ENCODE results near the gene KIAA1671. TPM values are rescaled to one million over a fixed set of nuclear protein-coding genes. Genes with fewer than 3 reads are reported as not detected.

Gene KIAA1671
- total RNA-seq, 4 donors from 2014 or later: 7.6 to 26.1 (median 16.7) TPM

GRCh38 chr22:25071720-25072119 lies 119.2 kb downstream of the KIAA1671 start:
- no peaks in the 10 kb centered on the region for H3K36me3 ChIP-seq
- H3K9me3 ChIP-seq: no peaks in the 10 kb centered on the region
- no peak overlapping the region for H3K4me3 ChIP-seq
- intact Hi-C loops (cut with DNase I; ENCODE audit: low total_unique reads): no loop called here
- H3K4me1 ChIP-seq: peaks cover 0 to 3% of the 10 kb centered on the region in 2 donors
- no peak for DNase-seq
- TF ChIP-seq CTCF (IDR thresholded peaks at IDR 0.05) (no peak), POLR2A (IDR thresholded peaks at IDR 0.05) (no peak)
- no peaks in the 10 kb centered on the region for H3K27me3 ChIP-seq
- H3K27ac ChIP-seq: no peak overlapping the region

- Histone ChIP-seq H3K4me3 (no peak overlapping the region), H3K27ac (no peak overlapping the region), H3K27me3 (no peaks in the 10 kb centered on the region), H3K4me1 (peaks cover 0 to 3% of the 10 kb centered on the region in 2 donors), H3K9me3 (no peaks in the 10 kb centered on the region), H3K36me3 (no peaks in the 10 kb centered on the region)
- no peak for DNase-seq
- intact Hi-C loops (cut with DNase I; ENCODE audit: low total_unique reads): no loop called here
- TF ChIP-seq CTCF (IDR thresholded peaks at IDR 0.05) (no peak), POLR2A (IDR thresholded peaks at IDR 0.05) (no peak)
Measured at GRCh38 chr22:25072406-25072805, 119.9 kb downstream of the KIAA1671 start.

- no peak for DNase-seq
- Histone ChIP-seq H3K27me3 (no peaks in the 10 kb centered on the region), H3K9me3 (no peaks in the 10 kb centered on the region), H3K4me3 (no peak overlapping the region), H3K4me1 (no peaks in the 10 kb centered on the region), H3K27ac (no peak overlapping the region), H3K36me3 (no peaks in the 10 kb centered on the region)
- intact Hi-C loops (cut with DNase I; ENCODE audit: low total_unique reads): no loop called here
- TF ChIP-seq CTCF (IDR thresholded peaks at IDR 0.05): no peak
- no peak for TF ChIP-seq POLR2A (IDR thresholded peaks at IDR 0.05)
Measured at GRCh38 chr22:25076336-25076735, 123.8 kb downstream of the KIAA1671 start.

GRCh38 chr22:25077056-25077455 lies 124.5 kb downstream of the KIAA1671 start:
- TF ChIP-seq POLR2A (IDR thresholded peaks at IDR 0.05): no peak
- Histone ChIP-seq H3K9me3 (no peaks in the 10 kb centered on the region), H3K4me3 (no peak overlapping the region), H3K27ac (no peak overlapping the region), H3K36me3 (no peaks in the 10 kb centered on the region), H3K27me3 (no peaks in the 10 kb centered on the region), H3K4me1 (no peaks in the 10 kb centered on the region)
- no peak for DNase-seq
- intact Hi-C loops (cut with DNase I; ENCODE audit: low total_unique reads): no loop called here

- Histone ChIP-seq H3K36me3 (no peaks in the 10 kb centered on the region), H3K4me1 (no peaks in the 10 kb centered on the region), H3K27me3 (no peaks in the 10 kb centered on the region), H3K9me3 (no peaks in the 10 kb centered on the region), H3K27ac (no peak overlapping the region), H3K4me3 (no peak overlapping the region)
- intact Hi-C loops (cut with DNase I; ENCODE audit: low total_unique reads): no loop called here
- TF ChIP-seq CTCF (IDR thresholded peaks at IDR 0.05) (no peak), POLR2A (IDR thresholded peaks at IDR 0.05) (no peak)
- DNase-seq: no peak
Measured at GRCh38 chr22:25077964-25078363, 125.4 kb downstream of the KIAA1671 start.

- H3K9me3 ChIP-seq: no peaks in the 10 kb centered on the region
- intact Hi-C loops (cut with DNase I; ENCODE audit: low total_unique reads): no loop called here
- no peaks in the 10 kb centered on the region for H3K27me3 ChIP-seq
- no peaks in the 10 kb centered on the region for H3K36me3 ChIP-seq
- DNase-seq: no peak
- H3K4me1 ChIP-seq: no peaks in the 10 kb centered on the region
- no peak overlapping the region for H3K4me3 ChIP-seq
- no peak overlapping the region for H3K27ac ChIP-seq
- TF ChIP-seq CTCF (IDR thresholded peaks at IDR 0.05) (no peak), POLR2A (IDR thresholded peaks at IDR 0.05) (no peak)
Measured at GRCh38 chr22:25078591-25078990, 126.1 kb downstream of the KIAA1671 start.
